NCI-H774 (cell line): ENCODE measurements around the gene RMRP.

Experiments used
- DNase-seq: peaks from one replicate; lab custom pipeline; 2025; lab: John Stamatoyannopoulos, UW

Gene RMRP

GRCh38 chr9:35609820-35610163 is 48.0 kb downstream of the RMRP start:
- DNase-seq: no peak

DNA sequence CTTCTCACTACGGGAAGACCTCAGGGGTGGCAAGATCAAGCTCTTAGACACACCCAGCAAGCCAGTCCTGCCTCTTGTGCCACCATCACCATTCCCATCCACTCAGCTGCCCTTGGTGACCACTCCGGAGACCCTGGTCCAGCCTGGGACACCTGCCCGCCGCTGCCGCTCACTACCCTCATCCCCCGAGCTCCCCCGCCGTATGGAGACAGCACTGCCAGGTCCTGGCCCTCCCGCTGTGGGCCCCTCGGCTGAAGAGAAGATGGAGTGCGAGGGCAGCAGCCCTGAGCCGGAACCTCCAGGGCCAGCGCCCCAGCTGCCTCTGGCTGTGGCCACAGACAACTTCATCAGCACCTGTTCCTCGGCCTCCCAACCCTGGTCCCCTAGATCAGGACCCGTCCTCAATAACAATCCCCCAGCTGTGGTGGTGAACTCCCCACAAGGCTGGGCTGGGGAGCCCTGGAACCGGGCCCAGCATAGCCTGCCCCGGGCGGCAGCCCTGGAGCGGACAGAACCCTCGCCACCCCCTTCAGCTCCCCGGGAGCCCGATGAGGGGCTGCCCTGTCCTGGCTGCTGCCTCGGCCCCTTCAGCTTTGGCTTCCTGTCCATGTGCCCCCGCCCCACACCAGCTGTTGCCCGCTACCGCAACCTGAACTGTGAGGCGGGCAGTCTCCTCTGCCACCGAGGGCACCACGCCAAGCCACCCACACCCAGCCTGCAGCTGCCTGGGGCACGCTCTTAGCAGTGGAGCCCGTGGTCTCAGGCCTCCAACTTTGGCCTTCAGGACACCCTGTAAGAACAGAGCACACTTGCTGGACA is 48.6 kb downstream of the RMRP start:
- DNase-seq: no peak

DNA sequence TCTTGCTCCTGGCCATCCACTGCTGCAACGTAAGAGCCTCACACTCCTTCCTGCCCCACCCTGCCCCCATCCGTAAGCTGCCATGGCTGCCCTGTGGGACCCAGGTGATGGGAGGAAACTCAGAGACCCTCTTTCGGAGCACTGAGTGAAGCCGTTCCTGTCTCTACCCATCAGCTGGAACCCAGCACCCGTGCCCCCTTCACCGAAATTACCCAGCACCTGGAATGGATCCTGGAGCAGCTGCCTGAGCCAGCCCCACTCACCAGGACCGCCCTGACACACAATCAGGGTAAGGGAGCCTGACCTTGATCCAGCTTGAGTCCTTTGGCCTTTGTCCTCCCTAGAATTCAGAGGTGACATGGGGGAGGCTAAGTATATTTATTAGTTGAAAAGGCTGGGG is 49.6 kb downstream of the RMRP start:
- DNase-seq: no peak
